HL-60 (cell line): ENCODE measurements around the gene CDS2.

Source experiments
- DNase-seq, 2 experiments: peaks; one replicate each; pipeline ENCODE4 v3.0.0-alpha.2; 2010 to 2020; ENCODE audit warnings: low read depth in 1 of 2, low spot score in 1 of 2
- H3K27ac ChIP-seq: fragments of 250-450 bp; sonication (Bioruptor Pico); replicated peaks from 2 replicates; pipeline ENCODE4 v1.5.1; 2020; ENCODE audit warnings: mild to moderate bottlenecking, moderate library complexity
- H3K27me3 ChIP-seq: fragments of 250-450 bp; sonication (Bioruptor Pico); 2 replicates; pipeline ENCODE4 v1.5.1; 2021; ENCODE audit warnings: mild to moderate bottlenecking, moderate library complexity; ENCODE audit not compliant: insufficient read depth, poor library complexity, severe bottlenecking
- H3K4me3 ChIP-seq: replicated peaks from 2 replicates; pipeline ENCODE4 v1.5.1; 2011; ENCODE audit warnings: mild to moderate bottlenecking, control low read depth, low read length; ENCODE audit not compliant: insufficient read depth
- GABPA ChIP-seq: IDR thresholded peaks from 2 replicates; pipeline ENCODE4 v1.6.1; 2012; ENCODE audit warnings: low read depth
- POLR2AphosphoS5 ChIP-seq: IDR thresholded peaks from 2 replicates; pipeline ENCODE4 v1.6.1; 2012; ENCODE audit warnings: low read depth
- SPI1 ChIP-seq: IDR thresholded peaks from 2 replicates; pipeline ENCODE4 v1.6.1; 2012; ENCODE audit warnings: low read depth, mild to moderate bottlenecking, borderline replicate concordance
- TF ChIP-seq, protein P1 (sequence below): IDR thresholded peaks from 2 replicates; pipeline ENCODE4 v1.6.1; 2012; ENCODE audit warnings: low read depth; ENCODE audit not compliant: insufficient replicate concordance
- TF ChIP-seq, protein P2 (sequence below): IDR thresholded peaks from one replicate; pipeline ENCODE4 v1.5.1; 2011; ENCODE audit warnings: low read length, control low read depth, inconsistent platforms; ENCODE audit not compliant: insufficient read depth

The CDS2 gene

DNA sequence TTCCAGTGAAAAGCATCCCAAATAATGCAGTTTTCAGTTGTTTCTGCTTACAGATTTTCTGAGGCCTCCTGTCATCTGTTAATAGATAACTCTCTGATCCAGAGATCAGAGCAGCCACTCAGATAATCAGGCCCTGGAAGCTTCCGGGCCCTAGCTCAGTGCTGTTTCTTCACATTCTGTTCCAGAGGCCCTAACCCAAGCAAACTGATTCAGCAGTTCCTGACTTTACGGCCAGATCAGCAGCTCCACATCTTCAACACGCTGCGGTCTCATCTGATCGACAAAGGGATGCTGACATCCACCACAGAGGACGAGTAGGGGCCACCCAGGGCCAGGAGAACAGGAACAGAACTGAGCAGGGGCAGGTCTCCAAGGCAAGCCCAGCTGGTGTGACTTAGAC, 63.1 kb downstream of the CDS2 start:
- DNase-seq: no peak
- TF ChIP-seq POLR2AphosphoS5 (no peak), GABPA (no peak), SPI1 (no peak)
- TF ChIP-seq, protein P1, sequence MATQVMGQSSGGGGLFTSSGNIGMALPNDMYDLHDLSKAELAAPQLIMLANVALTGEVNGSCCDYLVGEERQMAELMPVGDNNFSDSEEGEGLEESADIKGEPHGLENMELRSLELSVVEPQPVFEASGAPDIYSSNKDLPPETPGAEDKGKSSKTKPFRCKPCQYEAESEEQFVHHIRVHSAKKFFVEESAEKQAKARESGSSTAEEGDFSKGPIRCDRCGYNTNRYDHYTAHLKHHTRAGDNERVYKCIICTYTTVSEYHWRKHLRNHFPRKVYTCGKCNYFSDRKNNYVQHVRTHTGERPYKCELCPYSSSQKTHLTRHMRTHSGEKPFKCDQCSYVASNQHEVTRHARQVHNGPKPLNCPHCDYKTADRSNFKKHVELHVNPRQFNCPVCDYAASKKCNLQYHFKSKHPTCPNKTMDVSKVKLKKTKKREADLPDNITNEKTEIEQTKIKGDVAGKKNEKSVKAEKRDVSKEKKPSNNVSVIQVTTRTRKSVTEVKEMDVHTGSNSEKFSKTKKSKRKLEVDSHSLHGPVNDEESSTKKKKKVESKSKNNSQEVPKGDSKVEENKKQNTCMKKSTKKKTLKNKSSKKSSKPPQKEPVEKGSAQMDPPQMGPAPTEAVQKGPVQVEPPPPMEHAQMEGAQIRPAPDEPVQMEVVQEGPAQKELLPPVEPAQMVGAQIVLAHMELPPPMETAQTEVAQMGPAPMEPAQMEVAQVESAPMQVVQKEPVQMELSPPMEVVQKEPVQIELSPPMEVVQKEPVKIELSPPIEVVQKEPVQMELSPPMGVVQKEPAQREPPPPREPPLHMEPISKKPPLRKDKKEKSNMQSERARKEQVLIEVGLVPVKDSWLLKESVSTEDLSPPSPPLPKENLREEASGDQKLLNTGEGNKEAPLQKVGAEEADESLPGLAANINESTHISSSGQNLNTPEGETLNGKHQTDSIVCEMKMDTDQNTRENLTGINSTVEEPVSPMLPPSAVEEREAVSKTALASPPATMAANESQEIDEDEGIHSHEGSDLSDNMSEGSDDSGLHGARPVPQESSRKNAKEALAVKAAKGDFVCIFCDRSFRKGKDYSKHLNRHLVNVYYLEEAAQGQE: no peak
- TF ChIP-seq, protein P2, sequence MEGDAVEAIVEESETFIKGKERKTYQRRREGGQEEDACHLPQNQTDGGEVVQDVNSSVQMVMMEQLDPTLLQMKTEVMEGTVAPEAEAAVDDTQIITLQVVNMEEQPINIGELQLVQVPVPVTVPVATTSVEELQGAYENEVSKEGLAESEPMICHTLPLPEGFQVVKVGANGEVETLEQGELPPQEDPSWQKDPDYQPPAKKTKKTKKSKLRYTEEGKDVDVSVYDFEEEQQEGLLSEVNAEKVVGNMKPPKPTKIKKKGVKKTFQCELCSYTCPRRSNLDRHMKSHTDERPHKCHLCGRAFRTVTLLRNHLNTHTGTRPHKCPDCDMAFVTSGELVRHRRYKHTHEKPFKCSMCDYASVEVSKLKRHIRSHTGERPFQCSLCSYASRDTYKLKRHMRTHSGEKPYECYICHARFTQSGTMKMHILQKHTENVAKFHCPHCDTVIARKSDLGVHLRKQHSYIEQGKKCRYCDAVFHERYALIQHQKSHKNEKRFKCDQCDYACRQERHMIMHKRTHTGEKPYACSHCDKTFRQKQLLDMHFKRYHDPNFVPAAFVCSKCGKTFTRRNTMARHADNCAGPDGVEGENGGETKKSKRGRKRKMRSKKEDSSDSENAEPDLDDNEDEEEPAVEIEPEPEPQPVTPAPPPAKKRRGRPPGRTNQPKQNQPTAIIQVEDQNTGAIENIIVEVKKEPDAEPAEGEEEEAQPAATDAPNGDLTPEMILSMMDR: no peak
- no peak overlapping the region for H3K27ac ChIP-seq
- H3K4me3 ChIP-seq: no peak overlapping the region
- no peaks in the 10 kb centered on the region for H3K27me3 ChIP-seq

DNA sequence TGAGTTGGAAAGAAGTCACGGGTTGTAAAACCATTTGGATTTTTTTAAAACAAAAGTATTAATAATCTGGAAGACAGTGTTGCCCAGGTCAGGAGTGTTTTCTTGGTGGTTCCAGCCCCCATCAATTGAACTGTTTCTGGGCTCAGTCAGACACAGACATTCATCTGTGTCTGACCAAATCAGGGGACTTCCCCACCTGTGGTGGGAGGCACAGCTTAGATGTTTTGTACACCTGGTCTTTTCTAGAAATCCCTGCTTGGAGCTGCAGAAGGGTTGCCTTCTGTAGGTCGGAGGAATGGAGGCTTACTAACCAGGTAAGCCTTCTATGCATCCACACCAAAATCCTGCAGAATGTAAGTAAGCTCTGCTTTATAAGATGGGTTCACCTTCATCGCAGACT, 63.6 kb downstream of the CDS2 start:
- no peaks in the 10 kb centered on the region for H3K27me3 ChIP-seq
- TF ChIP-seq, protein P1: no peak
- TF ChIP-seq SPI1: no peak
- no peak for TF ChIP-seq POLR2AphosphoS5
- TF ChIP-seq, protein P2: no peak
- no peak for TF ChIP-seq GABPA
- no peak overlapping the region for H3K4me3 ChIP-seq
- DNase-seq: no peak
- H3K27ac ChIP-seq: no peak overlapping the region

DNA sequence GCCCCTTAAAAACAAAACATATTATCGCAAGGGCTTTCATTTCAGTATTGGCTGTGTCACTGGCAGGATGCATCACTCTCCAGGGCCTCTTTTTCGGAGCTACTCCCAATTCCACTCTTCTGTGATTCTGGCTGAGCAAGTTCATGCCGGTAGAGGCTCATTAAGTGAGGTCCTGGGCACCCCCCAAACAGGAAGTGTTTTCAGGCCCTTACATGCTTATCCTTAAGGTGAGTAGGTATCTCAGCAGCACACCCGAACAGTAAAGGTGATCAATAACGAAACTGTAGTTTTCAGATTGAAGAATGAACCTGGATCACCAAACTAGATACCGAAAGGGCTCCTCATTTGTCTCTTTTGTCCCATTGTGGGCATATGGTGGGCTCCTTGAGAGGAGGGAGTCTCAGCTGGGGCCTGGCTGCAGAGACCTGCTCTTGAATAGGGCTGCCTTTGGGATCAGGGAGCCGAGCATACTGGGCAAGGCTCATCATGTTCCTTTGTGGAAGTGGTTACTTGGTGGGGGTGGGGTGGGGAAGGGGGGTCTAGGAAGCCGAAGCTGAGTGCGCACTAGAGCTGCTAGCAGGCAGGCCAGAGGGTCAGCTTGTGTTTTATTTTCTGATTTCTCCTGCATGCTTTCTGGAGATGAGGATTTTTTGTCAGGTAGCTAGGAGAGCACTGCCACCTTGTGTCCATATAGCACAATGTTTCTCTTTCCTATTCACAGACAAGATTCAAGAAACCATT, 65.2 kb downstream of the CDS2 start:
- Histone ChIP-seq H3K27ac (no peak overlapping the region), H3K4me3 (no peak overlapping the region), H3K27me3 (no peaks in the 10 kb centered on the region)
- TF ChIP-seq, protein P1: no peak
- TF ChIP-seq POLR2AphosphoS5: no peak
- TF ChIP-seq, protein P2: peak; percentile 47
- TF ChIP-seq GABPA: no peak
- no peak for TF ChIP-seq SPI1
- peak; percentile 48 to 59 for DNase-seq
